Sigmoid colon (tissue), 4 donors: ENCODE data around the gene SLC19A1.

Experiments
- EP300 ChIP-seq, 4 donors: sonication (generic); formaldehyde crosslinking; IDR thresholded peaks; one replicate each; pipeline ENCODE4 v1.6.1; 2017; ENCODE audit warnings: antibody characterized with exemption in 4 of 4
- POLR2A ChIP-seq, 2 donors: fragments of 450-650 bp; IDR thresholded peaks; one replicate each; pipeline ENCODE4 v1.6.1; 2016; ENCODE audit warnings: antibody characterized with exemption in 2 of 2, mild to moderate bottlenecking in 2 of 2, moderate library complexity in 2 of 2

DNA sequence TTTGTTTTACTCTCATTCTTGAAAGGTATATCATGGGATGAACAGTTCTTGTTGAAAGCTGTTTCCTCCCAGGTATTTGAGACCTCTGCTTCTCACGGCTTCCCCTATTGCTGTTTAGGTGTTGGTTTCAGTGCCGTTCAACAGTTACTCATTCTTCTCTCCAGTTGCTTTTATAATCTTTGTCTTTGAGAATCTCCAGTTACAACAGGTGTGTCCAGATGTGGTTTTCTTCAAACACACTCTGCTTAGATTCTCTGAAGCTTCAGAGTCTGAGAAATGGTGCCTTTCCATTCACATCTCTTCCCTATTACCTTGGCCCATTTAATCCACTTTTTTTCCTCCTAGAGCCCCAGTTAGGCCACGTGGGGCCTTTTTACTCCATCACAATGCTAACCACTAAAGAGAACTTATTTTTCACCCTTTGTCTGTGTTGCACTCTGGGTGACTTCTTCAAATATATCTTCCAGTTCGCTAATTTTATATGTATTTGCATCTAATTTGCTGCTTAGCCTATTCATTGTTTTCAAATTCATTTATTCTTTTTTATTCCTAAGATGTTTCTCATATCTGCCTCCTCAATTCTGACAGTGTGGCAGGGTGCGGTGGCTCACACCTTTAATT, 46.7 kb upstream of the SLC19A1 start:
- TF ChIP-seq POLR2A (IDR thresholded peaks at IDR 0.05), result no peak
- no peak for TF ChIP-seq EP300 (IDR thresholded peaks at IDR 0.05)
